ENCODE data around the gene MICAL3.
"Not testable (repeated sequence)": the region's sequence is repeated elsewhere in the genome, so short reads cannot be mapped to it uniquely, and the experiment has no call there.

The MICAL3 gene

DNA sequence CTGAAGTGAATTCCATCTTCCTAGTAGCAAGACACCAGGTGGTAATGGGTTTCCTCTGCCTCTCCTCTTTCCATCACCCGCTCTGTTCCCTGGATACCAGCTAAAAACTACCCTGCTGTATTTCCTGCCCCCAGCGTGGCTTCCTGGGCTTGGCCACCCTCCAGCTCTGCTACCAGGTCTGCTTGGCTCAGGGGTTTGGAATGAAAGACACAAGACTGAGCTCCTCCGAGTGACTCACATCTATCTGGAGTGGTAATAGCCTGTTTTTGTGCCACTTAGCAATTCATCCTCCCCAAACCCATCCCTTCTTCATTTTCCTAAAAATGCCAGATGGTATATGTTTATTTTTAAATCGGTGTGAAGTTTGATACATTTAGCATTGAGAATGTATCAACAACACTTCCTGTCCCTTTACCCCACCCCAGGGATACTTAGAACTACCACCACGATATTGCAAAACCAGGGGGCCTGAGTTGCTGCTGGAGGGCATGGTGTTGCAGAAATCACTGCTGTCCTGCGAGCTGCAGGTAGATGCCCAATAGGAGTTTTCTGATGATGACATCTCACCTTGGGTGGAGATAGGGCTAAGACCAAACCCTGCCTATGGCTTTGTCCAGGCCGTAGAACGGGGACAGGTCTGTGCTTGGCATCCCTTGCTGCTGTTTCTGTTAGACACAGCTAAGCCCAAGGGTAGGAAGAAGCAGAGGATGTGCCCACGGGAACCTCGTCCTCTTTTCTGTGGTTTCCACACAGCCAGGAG lies 7.5 kb upstream of the MICAL3 start:
- no peak for DNase-seq (ENCODE audit: low read depth, low spot score)

DNA sequence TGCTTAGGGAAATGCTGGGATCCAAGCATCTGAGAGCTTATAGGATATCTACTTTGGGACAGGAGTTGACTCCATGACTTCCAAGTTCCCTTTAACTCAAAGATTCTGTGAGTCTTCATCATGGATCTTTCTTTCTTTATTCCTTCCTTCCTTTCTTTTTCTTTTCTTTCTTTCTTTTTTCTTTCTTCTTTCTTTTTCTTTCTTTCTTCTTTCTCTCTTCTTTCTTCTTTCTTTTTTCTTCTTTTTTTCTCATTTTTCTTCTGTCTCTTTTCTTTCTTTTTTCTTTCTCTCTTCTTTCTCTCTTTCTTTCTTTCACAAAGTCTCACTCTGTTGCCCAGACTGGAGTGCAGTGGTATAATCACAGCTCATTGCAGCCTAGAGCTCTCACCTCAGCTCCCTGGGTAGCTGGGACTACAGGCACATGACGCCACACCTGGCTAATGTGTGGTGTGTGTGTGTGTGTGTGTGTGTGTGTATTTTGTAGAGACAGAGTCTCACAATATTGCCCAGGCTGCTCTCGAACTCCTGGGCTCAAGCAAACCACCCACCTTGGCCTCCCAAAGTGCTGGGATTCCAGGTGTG lies 5.4 kb upstream of the MICAL3 start:
- DNase-seq (ENCODE audit: low read depth, low spot score): no peak

DNA sequence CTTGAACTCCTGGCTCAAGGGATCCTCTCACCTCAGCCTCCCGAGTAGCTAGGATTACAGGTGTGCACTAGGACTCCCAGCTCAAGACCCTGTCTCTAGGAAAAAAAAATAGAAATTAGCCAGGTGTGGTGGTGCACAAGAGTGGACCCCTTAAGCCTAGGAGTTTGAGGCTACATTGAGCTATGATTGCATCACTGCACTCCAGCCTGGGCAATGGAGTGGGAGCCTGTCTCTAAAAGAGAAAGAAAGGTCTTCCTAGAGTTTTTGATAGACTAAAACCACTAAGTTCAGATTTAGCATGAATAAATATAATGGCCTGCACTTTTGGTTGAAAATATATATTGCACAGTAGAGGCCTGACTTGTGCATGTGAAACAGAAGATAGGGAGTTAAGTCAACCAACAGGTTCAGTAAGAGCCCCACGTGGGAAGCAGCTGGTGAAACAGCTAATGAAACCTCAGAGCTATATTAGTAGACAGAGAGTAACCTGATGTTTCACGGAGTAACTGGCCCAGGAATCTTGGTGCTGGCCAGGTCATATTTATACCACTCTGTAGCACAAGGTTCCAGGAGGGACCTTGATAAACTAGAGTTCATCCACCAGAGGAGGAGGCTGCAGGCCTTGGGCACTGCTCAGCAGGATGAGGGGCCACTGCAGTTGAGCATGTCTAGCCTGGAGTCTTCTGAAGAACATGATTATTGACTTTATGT lies 4.6 kb upstream of the MICAL3 start:
- DNase-seq (ENCODE audit: low read depth, low spot score): no peak

DNA sequence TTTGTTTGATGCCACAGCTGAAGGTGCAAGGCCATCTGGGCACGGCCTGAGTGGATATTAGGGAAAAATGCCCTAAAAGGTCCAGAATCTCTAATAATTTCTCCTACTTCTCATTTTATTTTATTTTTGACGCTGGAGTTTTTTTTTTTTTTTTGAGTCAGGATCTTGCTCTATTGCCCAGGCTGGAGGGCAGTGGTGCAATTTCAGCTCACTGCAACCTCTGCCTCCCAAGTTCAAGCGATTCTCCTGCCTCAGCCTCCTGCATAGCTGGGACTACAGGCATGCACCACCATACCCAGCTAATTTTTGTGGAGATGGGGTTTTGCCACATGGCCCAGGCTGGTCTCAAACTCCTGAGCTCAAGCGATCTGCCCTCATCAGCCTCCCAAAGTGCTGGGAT lies 1.5 kb upstream of the MICAL3 start:
- not testable (repeated sequence) for DNase-seq (ENCODE audit: low read depth, low spot score)

DNA sequence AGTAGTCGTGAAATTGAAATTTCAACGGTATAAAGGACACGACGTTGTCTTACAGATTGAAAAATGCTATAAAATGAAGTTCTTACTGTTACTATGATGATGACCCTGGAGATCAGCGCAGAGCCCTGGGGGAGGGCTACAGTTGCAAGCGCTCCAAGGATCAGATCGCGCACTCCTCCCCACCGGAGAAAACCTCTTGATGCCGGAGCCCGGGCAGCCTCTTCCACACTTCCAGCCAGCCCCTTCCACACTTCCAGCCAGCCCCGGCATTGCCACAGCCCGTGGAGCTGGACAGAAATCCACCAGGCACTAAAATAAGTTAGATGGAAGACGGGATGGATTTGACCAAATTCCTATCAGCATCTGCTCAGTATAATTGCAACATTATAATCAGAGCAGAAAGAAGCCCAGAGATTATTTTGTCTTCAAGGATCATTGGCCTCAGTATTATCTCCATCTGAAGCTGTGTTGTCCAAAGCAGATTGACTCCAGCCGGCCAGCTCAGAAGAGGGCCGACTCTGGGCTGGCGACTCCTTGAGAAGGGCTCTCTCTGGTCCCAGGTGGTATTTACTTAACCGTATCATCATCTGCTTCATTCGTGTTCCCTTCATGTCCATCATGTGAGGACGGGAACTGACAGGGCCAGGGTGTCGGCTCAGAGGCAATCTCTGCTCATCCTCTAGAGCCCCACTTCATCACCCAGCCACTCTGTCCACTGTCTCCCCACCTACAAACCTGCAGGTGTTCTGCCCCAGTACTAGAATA lies 777 bp upstream of the MICAL3 start:
- DNase-seq (ENCODE audit: low read depth, low spot score): no peak

DNA sequence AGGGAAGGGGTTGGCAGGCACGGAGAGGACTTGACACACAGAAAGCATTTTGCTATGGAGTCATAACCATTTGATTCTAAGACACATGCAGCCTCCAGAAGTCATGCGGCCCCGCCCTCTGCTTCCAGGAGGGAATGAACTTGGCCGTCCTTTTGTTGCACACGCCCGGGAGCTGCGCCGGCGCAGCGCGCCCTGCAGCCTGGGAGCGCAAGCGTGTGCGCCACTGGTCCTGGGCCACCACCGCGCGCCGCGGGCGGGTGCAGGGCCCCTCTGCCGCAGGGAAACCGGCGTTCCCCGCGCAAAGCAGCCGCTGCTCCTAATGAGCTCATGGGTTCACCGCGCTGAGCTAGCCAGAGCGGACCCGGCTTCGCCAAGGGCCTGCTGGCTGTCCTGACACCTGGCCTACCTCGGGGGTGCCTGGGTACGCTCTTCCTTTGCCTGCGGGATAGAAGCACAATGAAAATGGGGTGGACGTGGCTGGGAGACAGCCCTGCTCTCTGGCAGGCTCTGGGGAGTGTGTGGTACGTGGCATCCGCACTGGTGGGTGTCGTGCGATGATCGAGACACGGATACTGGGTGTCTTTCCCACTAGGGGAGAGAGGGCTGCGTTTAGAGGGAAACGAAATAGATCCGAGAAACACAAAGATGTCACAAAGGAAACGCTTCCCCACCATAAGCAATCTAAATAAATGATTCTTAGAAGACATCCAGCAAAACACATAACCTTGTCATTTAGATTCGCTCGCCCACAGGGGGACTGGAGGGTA lies 669 bp downstream of the MICAL3 start:
- no peak for DNase-seq (ENCODE audit: low read depth, low spot score)

DNA sequence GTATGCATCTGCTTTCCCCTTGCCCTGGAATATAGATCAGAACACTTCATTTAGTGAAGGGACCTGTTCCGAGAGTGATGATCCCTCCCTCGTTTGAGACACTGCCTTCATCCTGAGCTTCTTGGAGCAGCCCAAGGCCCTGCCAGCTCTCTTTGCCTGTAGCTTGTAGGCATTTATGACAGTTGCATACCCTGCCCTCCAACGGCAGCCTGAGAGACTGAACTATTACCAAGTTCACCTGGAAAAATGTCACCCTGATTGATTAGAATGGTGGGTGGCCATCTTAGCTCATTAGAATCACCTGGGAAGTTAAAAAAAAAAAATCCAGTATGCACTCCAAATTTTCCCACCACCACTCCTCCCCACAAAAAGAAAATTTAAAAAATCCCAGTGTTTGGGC lies 1.5 kb downstream of the MICAL3 start:
- DNase-seq (ENCODE audit: low read depth, low spot score): no peak

DNA sequence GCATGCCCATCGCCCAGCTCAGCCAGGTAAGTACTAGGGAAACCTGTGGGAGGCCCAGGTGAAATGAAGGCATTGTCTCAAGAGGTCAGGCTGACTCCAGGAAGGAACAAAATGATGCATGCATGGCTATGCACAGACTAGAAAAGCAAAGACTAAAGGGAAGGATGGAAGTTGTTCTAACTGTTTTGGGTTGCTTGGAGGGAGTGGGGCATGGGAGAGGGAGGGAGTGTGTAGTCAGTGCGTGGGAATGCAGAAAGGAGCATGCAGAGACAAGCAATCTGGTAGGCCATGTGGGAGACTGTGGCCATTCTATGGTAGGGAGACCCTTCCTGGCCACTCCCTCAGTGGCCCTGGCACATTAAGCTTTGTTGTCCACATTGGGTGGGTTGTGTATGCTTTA lies 2.9 kb downstream of the MICAL3 start:
- no peak for DNase-seq (ENCODE audit: low read depth, low spot score)

DNA sequence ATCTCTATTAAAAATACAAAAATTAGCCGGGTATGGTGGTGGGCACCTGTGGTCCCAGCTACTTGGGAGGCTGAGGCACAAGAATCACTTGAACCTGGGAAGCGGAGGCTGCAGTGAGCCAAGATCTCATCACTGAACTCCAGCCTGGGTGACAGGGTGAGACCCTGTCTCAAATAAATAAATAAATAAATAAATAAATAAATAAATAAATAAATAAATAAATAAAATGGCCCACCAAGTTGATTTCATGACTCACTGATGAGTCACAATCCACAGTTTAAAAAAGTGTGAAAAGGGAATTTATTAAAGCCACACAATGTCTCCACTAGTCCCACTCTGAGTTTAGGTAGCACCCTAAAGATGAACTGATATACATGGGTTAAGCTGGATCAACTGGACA lies 3.6 kb downstream of the MICAL3 start:
- not testable (repeated sequence) for DNase-seq (ENCODE audit: low read depth, low spot score)

DNA sequence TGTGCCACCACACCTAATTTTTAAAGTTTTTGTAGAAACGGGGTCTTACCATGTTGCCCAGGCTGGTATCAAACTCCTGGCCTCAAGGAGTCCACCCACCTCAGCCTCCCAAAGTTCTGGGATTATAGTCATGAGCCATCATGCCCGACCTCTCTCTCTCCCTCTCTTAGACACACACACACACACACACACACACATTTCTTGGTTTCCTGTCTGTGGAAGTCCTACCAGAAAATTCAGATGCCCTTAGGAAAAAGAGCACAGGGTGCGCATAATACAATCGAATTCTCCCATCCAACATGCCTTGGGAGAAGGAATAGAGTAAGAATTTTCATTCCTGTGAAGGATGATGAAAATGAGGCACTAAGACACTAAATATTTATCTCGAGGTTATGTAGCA lies 10.4 kb downstream of the MICAL3 start:
- no peak for DNase-seq (ENCODE audit: low read depth, low spot score)

DNA sequence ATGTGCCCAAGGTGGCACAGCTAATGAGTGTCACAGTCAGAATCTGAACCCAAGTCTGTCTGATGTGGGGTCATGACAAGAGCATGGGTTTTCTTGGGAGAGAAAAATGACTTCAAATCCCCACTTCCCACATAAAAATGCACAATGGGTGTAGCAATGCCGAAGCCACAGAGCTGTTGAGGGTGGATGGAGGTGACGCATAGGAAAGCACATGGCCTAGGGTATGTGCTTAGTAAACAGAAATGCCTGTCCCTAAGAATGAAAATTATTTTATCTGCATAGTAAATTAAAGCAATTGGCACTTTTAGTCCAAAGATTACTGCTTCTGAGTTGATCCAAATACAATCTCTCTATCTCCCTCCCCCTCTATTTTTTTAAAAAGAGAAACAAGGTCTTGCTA lies 10.9 kb downstream of the MICAL3 start:
- DNase-seq (ENCODE audit: low read depth, low spot score): no peak

DNA sequence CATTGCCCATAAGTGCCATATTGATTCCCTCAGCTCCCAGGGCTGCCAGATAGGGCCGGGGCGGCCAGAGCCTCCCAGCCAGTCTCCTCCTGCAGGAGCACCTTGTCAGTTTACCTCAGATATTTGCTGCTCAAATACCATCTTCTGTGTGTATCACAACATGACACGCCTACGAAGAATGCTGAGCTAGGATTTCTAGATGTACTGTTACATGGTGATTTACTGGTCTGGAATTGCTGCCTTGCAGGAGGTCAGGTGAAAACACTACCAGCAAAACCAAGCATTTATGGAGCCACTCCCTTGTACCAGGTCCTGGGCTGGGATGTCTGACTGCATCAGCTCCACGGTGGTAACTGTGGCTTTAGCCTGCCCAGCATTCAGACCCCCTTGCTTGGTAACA lies 11.8 kb downstream of the MICAL3 start:
- no peak for DNase-seq (ENCODE audit: low read depth, low spot score)

DNA sequence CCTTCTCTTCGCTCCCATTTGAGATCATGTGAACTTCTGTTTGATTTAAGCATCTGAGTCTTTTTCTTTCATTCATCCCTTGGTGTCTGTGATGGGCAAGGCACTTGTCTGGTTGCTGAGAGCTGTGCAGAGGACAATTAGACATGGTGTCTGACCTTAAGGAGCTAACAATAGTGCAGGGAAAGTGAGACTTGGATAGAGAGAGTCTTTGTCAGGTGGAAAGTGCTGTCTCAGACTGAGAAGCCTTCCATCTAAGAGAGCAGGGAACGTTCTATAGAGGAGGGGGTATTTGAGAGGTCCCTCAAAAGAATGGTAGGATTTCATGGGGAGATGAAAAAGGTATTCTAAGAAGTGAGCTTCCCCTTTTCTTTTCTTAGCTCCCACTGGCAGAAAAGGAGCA lies 14.1 kb downstream of the MICAL3 start:
- DNase-seq (ENCODE audit: low read depth, low spot score): no peak

DNA sequence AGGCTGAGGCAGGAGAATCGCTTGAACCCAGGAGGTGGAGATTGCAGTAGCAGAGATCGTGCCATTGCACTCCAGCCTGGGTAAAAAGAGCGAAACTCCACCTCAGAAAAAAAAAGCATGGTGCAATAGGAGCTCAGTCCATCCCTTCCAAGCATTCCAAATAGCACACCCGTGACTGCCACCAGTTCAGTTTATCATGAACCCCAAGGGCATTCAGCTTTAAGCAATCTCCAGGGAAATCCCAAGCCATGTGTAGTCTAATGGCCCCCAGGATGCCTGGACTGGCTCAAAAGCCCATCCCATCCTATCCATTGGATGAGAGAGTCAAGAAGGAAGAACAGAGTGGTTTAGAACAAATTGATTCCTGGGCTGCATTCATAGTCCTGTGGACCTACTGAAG lies 16.2 kb downstream of the MICAL3 start:
- no peak for DNase-seq (ENCODE audit: low read depth, low spot score)

DNA sequence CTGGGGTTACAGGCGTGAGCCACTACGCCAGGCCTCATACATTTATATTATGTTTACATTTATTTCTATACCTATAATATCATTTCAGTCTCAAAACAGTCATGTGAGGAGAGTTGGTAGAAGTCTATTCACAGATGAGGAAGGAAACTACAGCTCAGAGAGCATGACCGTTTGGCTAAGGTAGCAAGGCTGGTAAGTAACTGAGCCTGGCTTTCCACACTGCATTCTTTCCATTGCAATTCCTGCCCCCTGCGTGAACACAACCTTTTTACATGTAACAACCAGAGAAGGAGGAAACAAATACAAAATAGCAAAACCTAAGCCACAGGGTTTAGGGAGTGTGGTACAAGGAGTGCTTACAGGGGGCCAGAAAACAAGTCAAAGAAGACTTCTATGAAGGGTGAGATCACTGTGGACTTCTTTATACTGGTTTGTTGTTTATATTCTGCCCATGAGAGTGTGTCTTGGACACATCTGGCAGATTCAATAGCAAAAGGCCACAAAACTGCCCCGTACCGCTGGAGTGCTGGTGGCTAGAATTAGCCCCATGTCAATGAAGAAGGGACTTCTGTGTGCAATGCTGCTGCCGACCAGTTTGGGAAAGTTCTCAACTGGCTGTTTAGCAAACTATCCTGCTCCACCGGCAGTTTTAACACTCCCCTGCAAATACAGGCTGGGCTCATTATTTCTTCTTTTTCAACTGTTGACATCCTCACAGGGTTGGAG lies 19.0 kb downstream of the MICAL3 start:
- no peak for DNase-seq (ENCODE audit: low read depth, low spot score)

DNA sequence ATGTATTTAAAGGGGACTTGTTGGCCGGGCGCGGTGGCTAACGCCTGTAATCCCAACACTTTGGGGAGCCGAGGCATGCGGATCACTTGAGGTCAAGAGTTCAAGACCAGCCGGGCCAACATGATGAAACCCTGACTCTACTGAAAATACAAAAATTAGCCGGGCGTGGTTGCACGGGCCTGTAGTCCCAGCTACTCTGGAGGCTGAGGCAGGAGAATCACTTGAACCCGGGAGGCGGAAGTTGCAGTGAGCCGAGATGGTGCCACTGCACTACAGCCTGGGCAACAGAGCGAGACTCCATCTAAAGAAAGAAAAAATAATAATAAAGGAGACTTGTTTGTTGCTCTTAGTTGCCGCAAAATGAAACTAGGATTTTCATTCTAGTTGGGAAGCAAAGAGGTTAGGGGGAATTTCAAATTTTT lies 22.5 kb downstream of the MICAL3 start:
- DNase-seq (ENCODE audit: low read depth, low spot score): not testable (repeated sequence)

DNA sequence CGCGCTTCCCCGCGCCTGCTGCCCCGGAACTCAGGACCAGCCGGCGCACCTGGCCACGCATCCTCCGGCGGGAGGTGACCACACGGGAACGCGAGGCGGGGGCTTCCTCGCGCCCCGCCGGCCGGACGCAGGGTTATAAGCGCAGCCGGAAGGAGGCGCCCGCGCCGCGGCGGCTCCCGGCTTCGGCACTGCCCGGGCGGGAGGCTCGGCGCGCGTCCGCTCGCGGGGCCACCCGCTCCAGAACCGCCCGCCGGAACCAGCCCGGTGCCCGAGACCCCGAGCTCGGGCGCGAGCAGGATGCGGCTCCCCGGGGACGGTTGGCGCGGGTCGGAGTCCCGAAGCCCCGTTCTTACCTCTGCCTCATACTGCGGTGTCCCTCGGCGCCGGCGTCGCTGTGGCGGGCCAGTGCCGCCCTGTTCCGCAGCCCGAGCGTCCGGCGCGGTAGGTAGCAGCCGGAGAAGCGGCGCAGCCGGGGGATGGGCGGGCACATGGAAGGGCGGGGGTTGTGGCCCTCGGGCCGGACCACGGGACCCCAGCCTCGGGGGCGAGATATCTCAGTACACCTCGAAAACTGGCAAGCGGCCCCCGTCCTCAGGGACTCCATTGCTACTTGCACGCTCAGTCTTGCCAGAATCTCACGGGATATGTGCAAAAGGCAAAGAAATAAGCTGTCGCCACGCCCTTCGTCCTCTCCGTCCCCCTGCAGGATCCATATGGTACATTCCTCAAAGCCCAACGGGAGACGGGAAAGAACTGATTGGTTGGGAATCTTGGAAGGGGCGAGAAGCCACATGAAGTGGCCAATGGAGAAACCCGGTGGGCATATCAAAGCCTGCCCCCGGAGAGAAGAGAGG lies 23.1 kb downstream of the MICAL3 start:
- DNase-seq (ENCODE audit: low read depth, low spot score): peak; percentile 96

DNA sequence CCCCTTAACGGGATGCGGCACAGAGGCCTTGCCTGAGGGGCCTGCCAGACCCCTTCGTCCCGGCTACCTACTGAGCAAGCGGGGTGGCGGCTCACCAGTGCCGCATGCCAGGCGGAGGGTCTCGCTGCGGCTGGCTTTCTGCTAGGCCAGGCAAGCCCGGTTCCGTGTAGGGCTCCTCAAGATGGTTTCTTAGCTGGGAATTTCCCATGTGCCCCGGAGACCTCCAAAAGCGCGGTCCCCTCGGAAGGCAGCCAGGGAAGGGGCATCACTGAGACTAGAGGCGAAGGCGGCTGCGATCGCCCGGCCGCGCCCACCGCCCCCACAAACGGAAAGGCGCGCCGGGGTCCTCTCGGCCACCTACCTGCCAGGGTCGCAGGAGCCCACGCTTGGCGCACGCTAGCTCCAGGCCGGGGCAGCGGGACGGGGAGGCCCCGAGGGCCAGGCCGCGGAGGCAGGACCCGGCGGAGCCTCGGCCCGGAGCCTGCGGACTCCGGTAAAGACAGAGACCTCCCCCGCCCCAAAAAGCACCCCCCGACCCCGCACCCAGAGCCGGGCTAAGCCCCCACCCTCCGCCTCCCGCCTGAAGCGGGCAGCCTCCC lies 23.8 kb downstream of the MICAL3 start:
- DNase-seq (ENCODE audit: low read depth, low spot score): no peak

DNA sequence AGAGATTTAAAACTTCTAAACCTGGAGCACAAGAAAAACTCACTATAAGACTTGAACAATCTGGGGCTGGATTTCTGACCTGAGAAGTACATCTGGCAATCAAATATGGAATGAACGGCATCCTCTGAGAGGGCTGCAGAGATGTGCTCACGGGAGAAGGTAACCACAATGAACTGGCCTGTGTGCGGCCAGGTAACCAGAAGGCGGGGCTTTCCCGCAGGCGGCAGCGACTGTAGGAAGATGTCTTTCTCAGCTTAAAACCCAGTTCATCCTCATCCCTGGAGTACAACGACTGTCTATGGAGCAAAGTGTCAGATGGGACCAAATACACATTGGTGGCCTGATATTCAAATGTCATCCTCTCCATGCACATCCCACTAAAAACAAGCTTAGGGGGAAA lies 24.5 kb downstream of the MICAL3 start:
- DNase-seq (ENCODE audit: low read depth, low spot score): no peak
